Neuron (in vitro differentiated cells): Measurements from ENCODE around the gene ROR1.

Experiments
- H2AFZ ChIP-seq: one replicate; pipeline ENCODE4 v1.6.1; 2013; ENCODE audit warnings: low read depth, mild to moderate bottlenecking, inconsistent platforms, low read length, moderate library complexity
- H3K27me3 ChIP-seq: one replicate; pipeline ENCODE4 v1.6.1; 2013; ENCODE audit warnings: low read length; ENCODE audit not compliant: insufficient read depth
- H3K36me3 ChIP-seq: one replicate; pipeline ENCODE4 v1.6.1; 2013; ENCODE audit warnings: low read length; ENCODE audit not compliant: insufficient read depth
- H3K4me1 ChIP-seq: one replicate; pipeline ENCODE4 v1.6.1; 2013; ENCODE audit warnings: low read length; ENCODE audit not compliant: insufficient read depth
- H3K4me3 ChIP-seq: 2 replicates; pipeline ENCODE4 v1.5.1; 2013; ENCODE audit warnings: mild to moderate bottlenecking, low read length, moderate library complexity
- H3K9me3 ChIP-seq: one replicate; pipeline ENCODE4 v1.6.1; 2013; ENCODE audit warnings: low read length

ROR1 gene

GRCh38 chr1:63987628-63988024 is 213.8 kb downstream of the ROR1 start:
- Histone ChIP-seq H3K27me3 (no peaks in the 10 kb centered on the region), H3K4me1 (no peaks in the 10 kb centered on the region), H3K9me3 (no peaks in the 10 kb centered on the region), H2AFZ (no peak overlapping the region), H3K4me3 (no peak overlapping the region), H3K36me3 (no peaks in the 10 kb centered on the region)

DNA sequence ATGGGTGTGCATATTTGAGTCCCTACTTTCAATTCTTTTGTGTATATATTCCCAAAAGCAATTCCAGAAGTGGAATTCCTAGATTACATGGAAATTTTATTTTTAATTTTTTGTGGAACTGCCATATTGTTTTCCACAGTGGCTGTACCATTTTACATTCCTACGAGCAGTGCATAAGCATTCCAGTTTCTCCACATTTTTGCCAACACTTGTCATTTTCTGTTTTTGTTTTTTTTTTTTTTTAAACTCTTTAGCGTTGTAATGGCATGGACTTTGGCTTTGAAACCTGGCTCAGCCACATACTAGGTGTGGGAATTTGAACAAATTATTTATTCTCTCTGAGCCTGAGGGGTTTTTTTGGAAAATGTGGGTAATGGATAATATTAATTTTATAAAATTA is 215.1 kb downstream of the ROR1 start:
- Histone ChIP-seq H3K36me3 (no peaks in the 10 kb centered on the region), H3K9me3 (no peaks in the 10 kb centered on the region), H3K27me3 (no peaks in the 10 kb centered on the region), H2AFZ (no peak overlapping the region), H3K4me3 (no peak overlapping the region), H3K4me1 (no peaks in the 10 kb centered on the region)

DNA sequence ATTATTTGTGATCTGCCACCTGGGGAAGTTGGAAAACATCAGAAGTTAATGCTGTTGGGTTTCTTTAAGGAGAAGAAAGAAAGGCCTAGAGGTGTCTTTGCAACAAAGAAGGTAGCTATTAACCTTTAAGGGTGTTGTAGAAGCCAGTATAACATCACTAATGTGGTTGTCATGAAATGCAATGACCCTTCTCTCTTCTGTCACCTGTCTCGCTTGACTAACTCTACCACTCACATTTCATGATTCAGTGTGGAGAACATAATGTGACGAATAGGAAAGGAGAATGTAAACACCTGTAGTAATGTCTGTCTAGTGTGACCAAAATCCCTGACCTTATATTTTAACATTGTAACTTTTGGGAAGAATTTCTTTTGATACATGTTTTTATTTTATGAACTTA is 217.9 kb downstream of the ROR1 start:
- no peaks in the 10 kb centered on the region for H3K36me3 ChIP-seq
- no peak overlapping the region for H3K4me3 ChIP-seq
- H3K9me3 ChIP-seq: no peaks in the 10 kb centered on the region
- H3K27me3 ChIP-seq: no peaks in the 10 kb centered on the region
- H3K4me1 ChIP-seq: no peaks in the 10 kb centered on the region
- H2AFZ ChIP-seq: no peak overlapping the region

GRCh38 chr1:64000021-64000420 is 226.2 kb downstream of the ROR1 start:
- Histone ChIP-seq H3K4me1 (no peaks in the 10 kb centered on the region), H3K36me3 (no peaks in the 10 kb centered on the region), H3K9me3 (peaks cover 2% of the 10 kb centered on the region)

DNA sequence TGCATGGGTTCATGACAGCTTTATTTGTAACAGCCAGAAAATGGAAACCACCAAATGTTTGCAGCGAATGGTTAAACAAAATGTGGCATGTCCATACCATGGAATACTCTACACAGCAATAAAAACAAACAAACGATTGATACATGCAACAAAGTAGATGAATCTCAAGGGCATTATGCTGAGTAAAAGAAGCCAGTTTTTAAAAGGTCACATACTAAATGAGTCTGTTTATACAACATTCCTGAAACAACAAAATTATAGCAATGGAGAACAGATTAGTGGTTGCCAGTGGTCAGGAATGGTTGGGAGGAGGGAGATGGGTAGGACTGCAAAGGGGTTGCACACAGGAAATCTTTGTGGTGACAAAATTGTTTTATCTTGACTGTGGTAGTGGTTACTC is 227.2 kb downstream of the ROR1 start:
- Histone ChIP-seq H2AFZ (no peak overlapping the region), H3K4me3 (no peak overlapping the region), H3K36me3 (no peaks in the 10 kb centered on the region), H3K27me3 (no peaks in the 10 kb centered on the region), H3K4me1 (no peaks in the 10 kb centered on the region), H3K9me3 (peaks cover 2% of the 10 kb centered on the region)

More at GRCh38 chr1:64000021-64000420, 226.2 kb downstream of the ROR1 start:
- H3K27me3 ChIP-seq: no peaks in the 10 kb centered on the region
- no peak overlapping the region for H3K4me3 ChIP-seq
- H2AFZ ChIP-seq: no peak overlapping the region

GRCh38 chr1:64004451-64005025 is 230.7 kb downstream of the ROR1 start:
- H2AFZ ChIP-seq: no peak overlapping the region
- no peaks in the 10 kb centered on the region for H3K36me3 ChIP-seq
- H3K4me3 ChIP-seq: no peak overlapping the region
- H3K4me1 ChIP-seq: no peaks in the 10 kb centered on the region
- H3K9me3 ChIP-seq: peaks cover 2% of the 10 kb centered on the region
- no peaks in the 10 kb centered on the region for H3K27me3 ChIP-seq

GRCh38 chr1:64005801-64006200 is 232.0 kb downstream of the ROR1 start:
- Histone ChIP-seq H3K9me3 (peaks cover 2% of the 10 kb centered on the region), H3K4me1 (no peaks in the 10 kb centered on the region), H3K27me3 (no peaks in the 10 kb centered on the region)

DNA sequence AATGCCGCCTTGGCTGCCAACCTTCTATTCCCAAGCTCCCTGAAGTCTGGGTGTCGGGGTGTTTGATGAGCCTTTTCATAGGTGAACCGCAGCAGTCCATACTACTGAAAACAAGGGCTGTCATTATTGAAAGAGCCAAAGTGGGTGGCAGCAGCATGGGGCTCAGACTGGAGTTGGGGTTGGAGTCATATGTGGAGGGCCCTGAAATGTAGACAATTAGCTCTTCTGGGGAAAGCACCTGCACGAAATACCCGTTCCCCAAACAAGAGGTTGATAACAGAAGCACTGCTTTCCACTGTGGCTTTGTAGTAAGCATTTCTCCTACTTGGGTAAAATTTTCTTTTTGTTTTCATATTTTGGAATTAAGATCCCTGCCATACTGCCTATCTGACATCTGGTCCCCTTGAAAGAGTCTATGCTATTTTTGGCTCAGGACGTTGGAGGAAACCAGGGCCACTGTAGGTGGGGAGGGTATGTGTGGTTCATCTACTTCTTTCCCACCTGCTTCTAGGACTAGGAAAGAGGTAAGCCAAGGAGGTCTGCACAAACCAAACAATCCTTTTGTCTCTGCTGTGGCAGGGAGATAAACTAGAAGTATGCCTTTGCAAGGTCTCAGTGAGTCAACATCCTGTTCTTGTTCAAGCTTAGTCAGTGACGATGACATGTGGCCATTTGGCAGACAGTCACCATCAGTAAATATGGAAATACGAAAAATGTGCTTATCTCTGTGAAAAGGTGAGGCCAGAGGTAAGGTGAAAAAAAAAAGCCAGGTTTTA is 232.6 kb downstream of the ROR1 start:
- Histone ChIP-seq H3K4me1 (no peaks in the 10 kb centered on the region), H2AFZ (no peak overlapping the region), H3K9me3 (peaks cover 2% of the 10 kb centered on the region), H3K4me3 (no peak overlapping the region), H3K27me3 (no peaks in the 10 kb centered on the region), H3K36me3 (no peaks in the 10 kb centered on the region)

More at GRCh38 chr1:64005801-64006200, 232.0 kb downstream of the ROR1 start:
- H2AFZ ChIP-seq: no peak overlapping the region
- H3K4me3 ChIP-seq: no peak overlapping the region
- no peaks in the 10 kb centered on the region for H3K36me3 ChIP-seq

- H3K36me3 ChIP-seq: no peaks in the 10 kb centered on the region
- no peak overlapping the region for H2AFZ ChIP-seq
- H3K4me1 ChIP-seq: no peaks in the 10 kb centered on the region
- H3K27me3 ChIP-seq: no peaks in the 10 kb centered on the region
- no peak overlapping the region for H3K4me3 ChIP-seq
- H3K9me3 ChIP-seq: no peaks in the 10 kb centered on the region
Measured at GRCh38 chr1:64010316-64010715, 236.5 kb downstream of the ROR1 start.

DNA sequence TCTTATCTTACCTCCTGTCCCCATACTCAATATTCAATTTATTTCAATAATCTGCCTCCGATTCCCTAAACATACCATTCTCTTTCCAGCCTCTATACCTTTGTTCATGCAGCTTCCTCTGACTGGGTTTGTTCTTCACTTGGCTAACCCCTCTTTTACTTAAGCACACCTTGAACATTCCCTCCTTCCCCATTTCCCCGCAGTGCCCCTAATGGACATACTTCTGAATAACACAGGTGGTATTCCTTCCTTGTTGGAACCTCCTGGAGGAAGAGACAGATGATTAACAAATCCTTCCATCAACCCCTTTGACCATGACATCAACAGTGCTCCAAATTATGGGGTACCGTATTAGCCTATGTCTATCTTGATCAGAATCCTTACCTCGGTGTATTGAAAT is 239.6 kb downstream of the ROR1 start:
- Histone ChIP-seq H3K36me3 (no peaks in the 10 kb centered on the region), H3K9me3 (no peaks in the 10 kb centered on the region), H3K27me3 (no peaks in the 10 kb centered on the region), H3K4me3 (no peak overlapping the region), H2AFZ (no peak overlapping the region), H3K4me1 (no peaks in the 10 kb centered on the region)

DNA sequence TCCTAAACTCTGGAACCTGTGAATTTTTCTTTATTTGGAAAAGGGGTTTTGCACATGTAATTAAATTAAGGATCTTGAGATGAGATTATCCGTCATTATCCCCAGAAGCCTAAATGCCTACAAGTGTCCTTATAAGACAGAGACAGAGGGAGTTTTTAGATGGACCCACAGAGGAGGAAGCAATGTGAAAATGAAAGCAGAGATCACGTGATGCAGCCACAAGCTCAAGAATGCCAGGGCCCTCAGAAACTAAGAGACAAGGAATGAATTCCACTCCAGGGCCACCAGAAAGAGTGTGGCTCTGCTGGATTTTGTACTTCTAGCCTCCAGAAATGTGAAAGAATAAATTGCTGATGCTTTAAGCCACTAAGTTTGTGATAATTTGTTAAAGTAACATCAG is 246.0 kb downstream of the ROR1 start:
- H3K27me3 ChIP-seq: no peaks in the 10 kb centered on the region
- no peak overlapping the region for H2AFZ ChIP-seq
- H3K4me3 ChIP-seq: no peak overlapping the region
- H3K9me3 ChIP-seq: no peaks in the 10 kb centered on the region
- peaks cover 4% of the 10 kb centered on the region for H3K4me1 ChIP-seq
- no peaks in the 10 kb centered on the region for H3K36me3 ChIP-seq

DNA sequence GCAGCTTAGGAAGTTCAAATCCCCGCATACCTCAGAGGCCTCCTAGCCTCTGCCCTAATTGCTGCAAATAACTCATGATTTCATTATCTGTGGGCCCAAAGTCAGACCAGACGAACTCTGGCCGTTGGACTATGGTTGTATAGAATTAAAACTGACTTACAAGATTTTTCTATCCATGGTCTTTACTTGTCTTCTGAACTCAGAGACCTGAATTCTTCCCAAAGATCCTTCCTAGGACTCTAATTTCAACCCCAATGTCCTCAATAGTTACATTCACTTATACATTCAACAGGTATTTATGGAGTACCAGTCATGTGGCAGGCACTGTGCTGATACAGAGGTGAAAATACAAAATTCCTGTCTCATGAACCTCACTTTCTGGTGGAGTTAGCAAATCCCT is 247.2 kb downstream of the ROR1 start:
- Histone ChIP-seq H3K36me3 (no peaks in the 10 kb centered on the region), H3K4me3 (no peak overlapping the region), H2AFZ (no peak overlapping the region), H3K27me3 (no peaks in the 10 kb centered on the region), H3K4me1 (peaks cover 4% of the 10 kb centered on the region), H3K9me3 (no peaks in the 10 kb centered on the region)

DNA sequence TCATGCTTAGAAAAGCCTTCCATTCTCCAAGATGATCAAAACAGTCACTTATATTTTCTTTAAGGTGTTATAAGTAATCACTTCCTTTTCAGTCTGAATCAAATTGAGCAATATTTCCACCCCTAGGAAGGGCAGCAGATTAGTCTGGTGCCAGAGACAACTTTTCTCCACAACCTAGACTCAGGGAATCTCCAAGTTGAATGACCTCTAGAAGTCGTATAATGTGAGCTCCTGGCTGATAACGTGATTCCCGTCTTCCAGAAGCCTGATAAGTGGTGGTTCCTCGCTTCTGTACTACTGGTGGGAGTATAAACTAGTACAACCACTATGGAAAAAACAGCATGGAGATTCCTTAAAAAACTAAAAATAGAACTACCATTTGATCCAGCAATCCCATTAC is 251.2 kb downstream of the ROR1 start:
- H2AFZ ChIP-seq: no peak overlapping the region
- no peaks in the 10 kb centered on the region for H3K36me3 ChIP-seq
- peaks cover 2% of the 10 kb centered on the region for H3K9me3 ChIP-seq
- no peaks in the 10 kb centered on the region for H3K27me3 ChIP-seq
- H3K4me3 ChIP-seq: no peak overlapping the region
- H3K4me1 ChIP-seq: peaks cover under 1% of the 10 kb centered on the region

DNA sequence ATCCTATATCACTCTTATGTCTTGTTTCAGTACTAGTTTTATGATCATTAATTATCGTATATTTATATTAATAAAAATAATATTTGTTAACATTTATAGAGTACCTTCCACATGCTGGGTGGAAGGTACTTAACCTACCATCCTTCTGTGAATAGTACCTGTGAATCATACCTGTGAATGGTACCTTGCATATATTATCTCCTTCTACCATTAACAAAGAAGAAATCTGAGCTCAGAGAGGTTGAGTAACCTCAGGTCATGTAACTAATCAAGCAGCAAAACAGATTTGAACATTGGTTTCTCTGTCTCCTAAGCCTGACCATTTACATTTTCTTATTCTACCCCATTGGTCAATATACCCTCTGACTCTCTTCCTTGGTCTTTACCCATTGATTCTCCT is 255.2 kb downstream of the ROR1 start:
- Histone ChIP-seq H3K27me3 (no peaks in the 10 kb centered on the region), H3K9me3 (peaks cover 2% of the 10 kb centered on the region), H3K36me3 (no peaks in the 10 kb centered on the region)

More for the DNA sequence above, 255.2 kb downstream of the ROR1 start:
- H2AFZ ChIP-seq: no peak overlapping the region
- no peak overlapping the region for H3K4me3 ChIP-seq
- H3K4me1 ChIP-seq: no peaks in the 10 kb centered on the region
